PC-3 (cell line): ENCODE measurements around the gene TOB2. TPM values are rescaled to one million over a fixed set of nuclear protein-coding genes. Genes with fewer than 3 reads are reported as not detected.
A peak's percentile ranks its signal among the peaks of the same experiment; 100 is the strongest.

Experiments
- ATAC-seq: fragments of 200-7000 bp; cut with Tn5 transposase; 2 replicates; pipeline ENCODE4 v1.9.1; 2020; ENCODE audit warnings: mild to moderate bottlenecking, moderate library complexity
- BruUV-seq: library from RNA; stranded (reverse); fragments of 400-500 nt; replicated peaks from 2 replicates; lab custom pipeline; 2021; lab: Mats Ljungman, UMichigan
- CTCF ChIA-PET: fragments of 300-600 bp; sonication (Branson Sonifier 250); formaldehyde crosslinking; loops from one replicate; lab custom pipeline; 2022; ENCODE audit warnings: antibody characterized with exemption; lab: Charles Lee
- POLR2A ChIA-PET: fragments of 300-600 bp; sonication (Branson Sonifier 250); formaldehyde crosslinking; loops from one replicate; lab custom pipeline; 2022; ENCODE audit warnings: antibody characterized with exemption; ENCODE audit not compliant: unreplicated experiment; lab: Charles Lee
- DNase-seq: peaks from one replicate; pipeline ENCODE4 v3.0.0-alpha.2; 2015
- H2AFZ ChIP-seq: fragments of 300-600 bp; sonication (generic); 2 replicates; pipeline ENCODE4 v1.6.0; 2016; ENCODE audit warnings: antibody characterized with exemption, low read length
- H3F3A ChIP-seq: fragments of 300-600 bp; sonication (generic); one replicate; pipeline ENCODE4 v1.6.0; 2017; ENCODE audit warnings: antibody characterized with exemption, low read length, control low read depth, mild to moderate bottlenecking; ENCODE audit not compliant: unreplicated experiment
- H3K27ac ChIP-seq: fragments of 300-600 bp; sonication (generic); 2 replicates; pipeline ENCODE4 v1.5.1; 2016; ENCODE audit warnings: mild to moderate bottlenecking, low read length
- H3K27me3 ChIP-seq: fragments of 300-600 bp; sonication (generic); 2 replicates; pipeline ENCODE4 v1.6.1; 2016; ENCODE audit warnings: low read length, mixed read lengths
- H3K36me3 ChIP-seq: fragments of 300-600 bp; sonication (generic); 2 replicates; pipeline ENCODE4 v1.6.1; 2016; ENCODE audit warnings: low read depth, mixed run types, low read length, mixed read lengths
- H3K4me1 ChIP-seq: fragments of 300-600 bp; sonication (generic); 2 replicates; pipeline ENCODE4 v1.5.1; 2016; ENCODE audit warnings: low read length; ENCODE audit not compliant: insufficient read depth
- H3K4me2 ChIP-seq: fragments of 300-600 bp; sonication (generic); 2 replicates; pipeline ENCODE4 v1.6.0; 2016; ENCODE audit warnings: low read length
- H3K4me3 ChIP-seq: fragments of 300-600 bp; sonication (generic); 2 replicates; pipeline ENCODE4 v1.5.1; 2016; ENCODE audit warnings: mild to moderate bottlenecking, low read length, mixed read lengths
- H3K79me2 ChIP-seq: fragments of 300-600 bp; sonication (generic); 2 replicates; pipeline ENCODE4 v1.6.1; 2017; ENCODE audit warnings: low read length, mixed read lengths
- H3K9ac ChIP-seq: fragments of 300-600 bp; sonication (generic); 2 replicates; pipeline ENCODE4 v1.6.0; 2016; ENCODE audit warnings: mild to moderate bottlenecking, low read length
- H3K9me2 ChIP-seq: fragments of 300-600 bp; sonication (generic); replicated peaks from 2 replicates; pipeline ENCODE4 v1.6.1; 2016; ENCODE audit warnings: mixed run types, low read length, mixed read lengths
- H3K9me3 ChIP-seq: fragments of 300-600 bp; sonication (generic); 2 replicates; pipeline ENCODE4 v1.6.1; 2016; ENCODE audit warnings: low read length, mixed read lengths
- H4K20me1 ChIP-seq: fragments of 300-600 bp; sonication (generic); 2 replicates; pipeline ENCODE4 v1.6.1; 2016; ENCODE audit warnings: low read length, mixed read lengths
- CTCF ChIP-seq: fragments of 300-600 bp; sonication (generic); conservative IDR thresholded peaks from 2 replicates; pipeline ENCODE4 v1.5.1; 2017; ENCODE audit warnings: antibody characterized with exemption, low read depth, mild to moderate bottlenecking, low read length
- EZH2 ChIP-seq: fragments of 300-600 bp; sonication (generic); IDR thresholded peaks from one replicate; pipeline ENCODE4 v1.6.1; 2017; ENCODE audit warnings: antibody characterized with exemption, mild to moderate bottlenecking, low read length; ENCODE audit not compliant: unreplicated experiment
- EZH2phosphoT487 ChIP-seq: fragments of 300-600 bp; sonication (generic); IDR thresholded peaks from 2 replicates; pipeline ENCODE4 v1.6.1; 2018; ENCODE audit warnings: mild to moderate bottlenecking, antibody characterized with exemption, low read length, borderline replicate concordance
- intact Hi-C: fragments of 100-400 bp; cut with micrococcal nuclease; formaldehyde crosslinking; loops from 2 replicates; pipeline ENCODE4 v1.9.0; 2023
- total RNA-seq: library from RNA; depleted of rRNA; stranded (reverse); fragments of >200 nt; gene quantifications from 2 replicates; pipeline ENCODE4 v1.2.3, GENCODE V29; 2014

Gene TOB2
- total RNA-seq, 1 experiment from 2014 or later: 12.8 TPM

GRCh38 chr22:41459431-41459830 is 12.8 kb upstream of the TOB2 start:
- Histone ChIP-seq H3K9me2 (no peaks in the 10 kb centered on the region), H3K4me2 (no peak overlapping the region), H3K36me3 (peaks cover 17% of the 10 kb centered on the region), H3K9ac (no peak overlapping the region), H2AFZ (no peak overlapping the region), H3K9me3 (no peaks in the 10 kb centered on the region), H3K27me3 (no peaks in the 10 kb centered on the region), H3K27ac (no peak overlapping the region), H3K79me2 (peaks cover 8% of the 10 kb centered on the region; the same call in 1 of the 2 replicates), H3F3A (no peaks in the 10 kb centered on the region), H3K4me1 (no peaks in the 10 kb centered on the region), H4K20me1 (no peaks in the 10 kb centered on the region), H3K4me3 (no peak overlapping the region)
- intact Hi-C loops: no loop called here
- CTCF ChIA-PET: no interaction called here
- DNase-seq: no peak
- POLR2A ChIA-PET: interaction anchor here (0.6 kb wide), 2 partner anchors 34 to 144 kb away, joined by 3 to 9 read pairs; no protein-coding TSS in a partner anchor
- BruUV-seq: no TSS peak
- ATAC-seq: no peak
- TF ChIP-seq EZH2phosphoT487 (no peak), EZH2 (no peak), CTCF (no peak)

GRCh38 chr22:41458161-41458728 is 11.6 kb upstream of the TOB2 start:
- H3K27ac ChIP-seq: no peak overlapping the region
- no TSS peak for BruUV-seq
- H3K9ac ChIP-seq: no peak overlapping the region
- no peak overlapping the region for H2AFZ ChIP-seq
- no peaks in the 10 kb centered on the region for H4K20me1 ChIP-seq
- H3K4me3 ChIP-seq: no peak overlapping the region
- H3K4me2 ChIP-seq: no peak overlapping the region
- no peaks in the 10 kb centered on the region for H3K9me3 ChIP-seq
- H3K4me1 ChIP-seq: no peaks in the 10 kb centered on the region
- H3F3A ChIP-seq: no peaks in the 10 kb centered on the region
- DNase-seq (no peak), ATAC-seq (no peak)
- no peaks in the 10 kb centered on the region for H3K9me2 ChIP-seq
- ChIA-PET POLR2A (no interaction called here), CTCF (no interaction called here)
- intact Hi-C loops: no loop called here
- no peaks in the 10 kb centered on the region for H3K27me3 ChIP-seq
- peaks cover 10% of the 10 kb centered on the region for H3K36me3 ChIP-seq
- no peak for TF ChIP-seq EZH2phosphoT487
- TF ChIP-seq EZH2: no peak
- TF ChIP-seq CTCF: no peak
- H3K79me2 ChIP-seq: no peaks in the 10 kb centered on the region

GRCh38 chr22:41448189-41448808 is 1.7 kb upstream of the TOB2 start:
- POLR2A ChIA-PET: interaction anchor here (0.5 to 1.1 kb wide), 6 partner anchors 20 to 1404 kb away, joined by 3 to 19 read pairs (median 8); partner anchors contain the start of genes ACO2, PHF5A and TEF
- H3K9me3 ChIP-seq: no peaks in the 10 kb centered on the region
- peaks cover 4% of the 10 kb centered on the region; the same call in 1 of the 2 replicates for H3K4me1 ChIP-seq
- CTCF ChIA-PET: interaction anchor here (0.6 to 0.9 kb wide), 2 partner anchors 45 to 87 kb away, joined by 4 to 9 read pairs; no protein-coding TSS in a partner anchor
- H3K9ac ChIP-seq: peak overlapping the region; percentile 97
- TF ChIP-seq CTCF (no peak), EZH2phosphoT487 (no peak), EZH2 (no peak)
- H3F3A ChIP-seq: no peaks in the 10 kb centered on the region
- peak overlapping the region; percentile 92 for H3K27ac ChIP-seq
- peak overlapping the region; percentile 84 for H2AFZ ChIP-seq
- intact Hi-C loops: loop anchor here (1.0 kb wide), 1 partner anchor 20 kb away; the partner anchor contains the start of gene PHF5A
- H3K27me3 ChIP-seq: no peaks in the 10 kb centered on the region
- no TSS peak for BruUV-seq
- ATAC-seq: peak; percentile 75
- H3K4me2 ChIP-seq: peak overlapping the region; percentile 77
- H4K20me1 ChIP-seq: peaks cover 9% of the 10 kb centered on the region
- H3K9me2 ChIP-seq: no peaks in the 10 kb centered on the region
- H3K36me3 ChIP-seq: no peaks in the 10 kb centered on the region
- peaks cover 37% of the 10 kb centered on the region for H3K79me2 ChIP-seq
- peak; percentile 97 for DNase-seq
- peak overlapping the region; percentile 82 for H3K4me3 ChIP-seq
